Gastrocnemius medialis (tissue), 4 donors: Measurements from ENCODE around the gene ISG15. TPM values are rescaled to one million over a fixed set of nuclear protein-coding genes. Genes with fewer than 3 reads are reported as not detected.
"Not testable (repeated sequence)": the region's sequence is repeated elsewhere in the genome, so short reads cannot be mapped to it uniquely, and the experiment has no call there.

Experiments
- ATAC-seq, 2 donors: fragments of 150-250 bp; one replicate each; pipeline ENCODE4 v1.9.1; 2016
- DNase-seq, 2 donors: peaks; one replicate each; pipeline ENCODE4 v3.0.0-alpha.2; 2019
- H3K27ac ChIP-seq, 4 donors: fragments of 200-600 bp; sonication (generic); 1 replicate in 1 of 4; 2 replicates in 3 of 4; pipeline ENCODE4 v1.5.1; 2016 to 2018; ENCODE audit warnings: mild to moderate bottlenecking in 2 of 4, moderate library complexity in 1 of 4
- H3K27me3 ChIP-seq, 3 donors: fragments of 200-600 bp; sonication (generic) in 2 of 3; 1 replicate in 1 of 3; 2 replicates in 2 of 3; pipeline versions ENCODE4 v1.5.1 to v1.6.0; 2016 to 2019; ENCODE audit warnings: mild to moderate bottlenecking in 1 of 3, moderate library complexity in 1 of 3
- H3K36me3 ChIP-seq, 2 donors: fragments of 200-600 bp; sonication (generic) in 1 of 2; one replicate each; pipeline ENCODE4 v1.5.1; 2017 to 2018
- H3K4me1 ChIP-seq, 2 donors: fragments of 200-600 bp; sonication (generic) in 1 of 2; one replicate each; pipeline ENCODE4 v1.5.1; 2016 to 2017; ENCODE audit warnings: mild to moderate bottlenecking in 2 of 2
- H3K4me3 ChIP-seq, 4 donors: fragments of 200-600 bp; sonication (generic) in 3 of 4; 1 replicate in 1 of 4; 2 replicates in 3 of 4; pipeline ENCODE4 v1.5.1; 2016 to 2019; ENCODE audit warnings: mild to moderate bottlenecking in 2 of 4
- H3K9me3 ChIP-seq, 3 donors: fragments of 200-600 bp; sonication (generic) in 2 of 3; 1 replicate in 1 of 3; 2 replicates in 2 of 3; pipeline ENCODE4 v1.5.1; 2016 to 2019
- POLR2A ChIP-seq, 2 donors: fragments of 450-650 bp; IDR thresholded peaks; one replicate each; pipeline ENCODE4 v1.6.1; 2017; ENCODE audit warnings: antibody characterized with exemption in 2 of 2, mild to moderate bottlenecking in 2 of 2, moderate library complexity in 2 of 2
- in situ Hi-C, 4 donors: fragments of 200-750 bp; cut with MboI; loops; one replicate each; pipeline versions ENCODE4 v1.15.0 to v1.8.0; 2017; ENCODE audit warnings: low sequenced_read_pairs in 4 of 4
- intact Hi-C: fragments of 100-400 bp; cut with DNase I; formaldehyde crosslinking; loops from one replicate; pipeline ENCODE4 v1.15.1; 2023; ENCODE audit warnings: low total_unique reads
- total RNA-seq, 4 donors: library from RNA; depleted of rRNA; stranded (reverse); fragments of >200 nt; gene quantifications; one replicate each; pipeline versions ENCODE4 v1.1.0 to v1.2.3, GENCODE V29; 2016
- TF ChIP-seq, protein P1 (sequence below), 5 experiments: fragments of 450-650 bp in 3 of 5; fragments of 200-600 bp in 2 of 5; sonication (generic) in 2 of 5; IDR thresholded peaks in 4 of 5; conservative IDR thresholded peaks in 1 of 5; 1 replicate in 4 of 5; 2 replicates in 1 of 5; pipeline ENCODE4 v1.5.1; 2016 to 2019; ENCODE audit warnings: antibody characterized with exemption in 5 of 5, mild to moderate bottlenecking in 3 of 5, moderate library complexity in 3 of 5

The ISG15 gene
- total RNA-seq, 4 donors from 2014 or later = 4.3 to 37.6 (median 10.2) TPM

DNA sequence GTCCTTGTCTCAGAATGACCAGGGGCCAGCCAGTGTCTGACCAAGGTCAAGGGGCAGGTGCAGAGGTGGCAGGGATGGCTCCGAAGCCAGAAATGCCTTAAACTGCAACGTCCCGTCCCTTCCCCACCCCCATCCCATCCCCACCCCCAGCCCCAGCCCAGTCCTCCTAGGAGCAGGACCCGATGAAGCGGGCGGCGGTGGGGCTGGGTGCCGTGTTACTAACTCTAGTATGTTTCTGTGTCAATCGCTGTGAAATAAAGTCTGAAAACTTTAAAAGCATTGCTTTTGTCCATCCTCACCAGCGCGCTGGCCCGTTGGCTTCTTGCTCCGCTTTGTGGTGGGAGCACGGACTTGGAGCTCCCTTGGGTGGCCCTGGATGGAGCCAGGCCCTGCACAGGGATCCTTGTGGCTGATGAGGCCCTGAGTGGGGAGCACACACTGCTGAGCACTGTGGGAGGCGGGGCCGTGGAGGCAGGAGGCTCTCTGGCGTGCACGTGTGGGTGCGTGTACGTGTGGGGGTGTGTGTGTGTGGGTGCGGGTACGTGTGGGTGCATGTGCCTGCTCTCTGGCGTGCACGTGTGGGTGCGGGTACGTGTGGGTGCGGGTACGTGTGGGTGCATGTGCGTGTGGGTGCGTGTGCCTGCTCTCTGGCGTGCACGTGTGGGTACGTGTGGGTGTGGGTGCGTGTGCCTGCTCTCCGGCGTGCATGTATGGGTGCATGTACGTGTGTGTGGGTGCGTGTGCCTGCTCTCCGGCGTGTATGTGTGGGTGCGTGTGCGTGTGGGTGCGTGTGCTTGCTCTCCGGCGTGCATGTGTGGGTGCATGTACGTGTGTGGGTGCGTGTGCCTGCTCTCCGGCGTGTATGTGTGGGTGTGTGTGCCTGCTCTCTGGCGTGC, 42.8 kb downstream of the ISG15 start:
- in situ Hi-C loops (no loop called here), intact Hi-C loops (no loop called here)
- Histone ChIP-seq H3K27ac (no peak overlapping the region), H3K27me3 (peaks cover 25 to 28% (median 26%) of the 10 kb centered on the region in 3 donors), H3K4me3 (no peak overlapping the region), H3K36me3 (no peaks in the 10 kb centered on the region), H3K9me3 (no peaks in the 10 kb centered on the region), H3K4me1 (peaks cover 10 to 13% of the 10 kb centered on the region in 2 donors)
- no peak for ATAC-seq
- no peak for DNase-seq
- no peak for TF ChIP-seq POLR2A (IDR thresholded peaks at IDR 0.05)
- TF ChIP-seq, protein P1, sequence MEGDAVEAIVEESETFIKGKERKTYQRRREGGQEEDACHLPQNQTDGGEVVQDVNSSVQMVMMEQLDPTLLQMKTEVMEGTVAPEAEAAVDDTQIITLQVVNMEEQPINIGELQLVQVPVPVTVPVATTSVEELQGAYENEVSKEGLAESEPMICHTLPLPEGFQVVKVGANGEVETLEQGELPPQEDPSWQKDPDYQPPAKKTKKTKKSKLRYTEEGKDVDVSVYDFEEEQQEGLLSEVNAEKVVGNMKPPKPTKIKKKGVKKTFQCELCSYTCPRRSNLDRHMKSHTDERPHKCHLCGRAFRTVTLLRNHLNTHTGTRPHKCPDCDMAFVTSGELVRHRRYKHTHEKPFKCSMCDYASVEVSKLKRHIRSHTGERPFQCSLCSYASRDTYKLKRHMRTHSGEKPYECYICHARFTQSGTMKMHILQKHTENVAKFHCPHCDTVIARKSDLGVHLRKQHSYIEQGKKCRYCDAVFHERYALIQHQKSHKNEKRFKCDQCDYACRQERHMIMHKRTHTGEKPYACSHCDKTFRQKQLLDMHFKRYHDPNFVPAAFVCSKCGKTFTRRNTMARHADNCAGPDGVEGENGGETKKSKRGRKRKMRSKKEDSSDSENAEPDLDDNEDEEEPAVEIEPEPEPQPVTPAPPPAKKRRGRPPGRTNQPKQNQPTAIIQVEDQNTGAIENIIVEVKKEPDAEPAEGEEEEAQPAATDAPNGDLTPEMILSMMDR (IDR thresholded peaks at IDR 0.05 in 4 of 5, conservative IDR thresholded peaks at IDR 0.05 in 1 of 5) = no peak

DNA sequence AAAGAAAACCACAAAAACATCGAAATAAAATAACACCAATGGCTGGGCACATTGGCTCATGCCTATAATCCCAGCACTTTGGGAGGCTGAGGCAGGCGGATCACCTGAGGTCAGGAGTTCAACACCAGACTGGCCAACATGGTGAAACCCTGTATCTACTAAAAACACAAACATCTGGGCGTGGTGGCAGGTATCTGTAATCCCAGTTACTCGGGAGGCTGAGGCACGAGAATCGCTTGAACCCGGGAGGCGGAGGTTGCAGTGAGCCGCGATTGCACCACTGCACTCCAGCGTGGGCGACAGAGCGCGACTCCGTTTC, 44.4 kb downstream of the ISG15 start:
- DNase-seq, H3K9me3 ChIP-seq, H3K36me3 ChIP-seq, ATAC-seq, H3K27ac ChIP-seq, H3K4me3 ChIP-seq, in situ Hi-C loops: not testable (repeated sequence)
- intact Hi-C loops = loop anchor here (2.0 kb wide), 1 partner anchor 17 kb away; no protein-coding TSS in a partner anchor
- Histone ChIP-seq H3K27me3 (peaks cover 34 to 40% (median 39%) of the 10 kb centered on the region in 3 donors), H3K4me1 (peaks cover 10 to 13% of the 10 kb centered on the region in 2 donors)

DNA sequence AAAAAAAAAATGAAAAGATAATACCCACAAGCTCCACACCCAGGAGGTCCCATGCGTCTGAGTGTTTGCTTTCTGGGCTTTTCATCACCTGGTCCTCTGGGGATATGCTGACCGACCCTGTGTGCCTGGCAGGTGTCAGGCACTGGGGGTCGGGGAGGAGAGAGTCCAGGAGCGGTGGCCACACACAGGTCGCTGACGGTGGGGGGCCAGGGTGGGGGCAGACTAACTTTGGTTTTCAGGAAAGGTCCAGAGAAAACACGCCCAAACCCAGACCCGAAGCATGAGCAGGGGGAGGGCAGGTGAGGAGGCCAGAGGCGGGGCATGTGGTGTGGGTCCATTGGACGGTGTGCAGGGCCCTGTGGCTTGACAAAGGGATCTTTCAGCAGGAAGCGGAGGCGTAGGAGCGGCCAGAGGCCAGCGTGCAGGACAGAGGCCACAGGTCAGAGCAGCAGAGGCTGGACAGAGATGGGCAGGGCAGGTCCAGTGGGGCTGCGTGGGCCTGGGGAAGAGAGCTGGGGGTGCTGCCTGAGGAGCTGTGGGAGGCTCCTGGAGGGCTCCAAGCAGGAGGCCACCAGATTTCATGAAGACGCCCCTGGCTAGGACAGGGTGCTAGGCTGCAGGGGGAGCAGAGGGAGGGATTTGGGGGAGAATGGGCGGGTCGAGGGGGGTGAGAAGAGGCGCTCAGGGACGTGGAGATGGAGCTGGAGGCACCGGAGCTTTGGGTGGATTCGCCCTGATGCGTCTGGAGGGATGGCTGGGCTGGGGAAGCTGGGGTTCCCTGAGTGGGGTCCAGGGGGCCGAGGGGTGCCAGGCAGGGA, 45.0 kb downstream of the ISG15 start:
- TF ChIP-seq, protein P1 (IDR thresholded peaks at IDR 0.05 in 4 of 5, conservative IDR thresholded peaks at IDR 0.05 in 1 of 5) = no peak
- TF ChIP-seq POLR2A (IDR thresholded peaks at IDR 0.05) = no peak
- ATAC-seq (no peak), DNase-seq (no peak)
- no peak overlapping the region for H3K27ac ChIP-seq
- H3K4me1 ChIP-seq = peaks cover 10 to 13% of the 10 kb centered on the region in 2 donors
- H3K9me3 ChIP-seq = no peaks in the 10 kb centered on the region
- H3K27me3 ChIP-seq = peaks cover 38 to 46% (median 40%) of the 10 kb centered on the region in 3 donors
- peak overlapping the region in 1 of 4 donors; percentile 47 for H3K4me3 ChIP-seq
- intact Hi-C loops = loop anchor here (2.0 kb wide), 1 partner anchor 17 kb away; no protein-coding TSS in a partner anchor
- H3K36me3 ChIP-seq = no peaks in the 10 kb centered on the region
- in situ Hi-C loops = no loop called here

DNA sequence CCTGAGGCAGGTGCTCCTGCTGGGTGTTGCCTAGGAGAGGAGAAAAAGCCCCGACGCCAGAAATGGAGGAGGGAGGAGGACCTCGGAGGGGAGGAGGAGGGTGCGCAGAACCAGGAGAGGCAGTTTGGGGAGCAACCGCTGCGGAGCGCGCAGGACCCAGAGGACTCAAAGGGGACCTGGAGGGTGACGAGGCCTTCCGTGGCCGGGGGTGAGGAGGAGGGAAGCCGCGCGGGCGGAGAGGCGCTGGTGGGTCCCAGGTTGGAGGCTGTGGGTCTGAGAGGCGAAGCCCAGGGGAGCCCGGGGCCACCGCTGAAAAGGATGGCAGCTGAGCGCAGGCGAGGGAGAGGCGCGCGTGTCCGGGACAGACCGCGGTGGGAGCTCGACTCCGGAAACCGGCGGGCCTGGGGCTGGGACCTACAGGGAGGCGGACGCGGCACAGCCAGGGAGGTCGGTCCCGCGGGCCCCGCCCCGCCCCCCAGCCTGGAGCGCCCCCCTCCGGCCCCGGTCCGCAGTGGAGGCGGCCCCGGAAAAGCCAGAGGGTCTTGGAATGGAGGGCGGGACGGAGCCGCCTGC, 45.7 kb downstream of the ISG15 start:
- no peaks in the 10 kb centered on the region for H3K9me3 ChIP-seq
- H3K36me3 ChIP-seq = no peaks in the 10 kb centered on the region
- ATAC-seq = peak; percentile 57 to 62
- TF ChIP-seq, protein P1 (IDR thresholded peaks at IDR 0.05 in 4 of 5, conservative IDR thresholded peaks at IDR 0.05 in 1 of 5) = peak in 1 of 5 experiments; percentile 53
- no peak for TF ChIP-seq POLR2A (IDR thresholded peaks at IDR 0.05)
- in situ Hi-C loops = no loop called here
- peak overlapping the region; percentile 47 to 83 (median 64) for H3K4me3 ChIP-seq
- H3K27ac ChIP-seq = no peak overlapping the region
- peaks cover 42 to 50% (median 45%) of the 10 kb centered on the region in 3 donors for H3K27me3 ChIP-seq
- intact Hi-C loops = loop anchor here (2.0 kb wide), 1 partner anchor 18 kb away; no protein-coding TSS in a partner anchor
- DNase-seq = no peak
- H3K4me1 ChIP-seq = peaks cover 10 to 15% of the 10 kb centered on the region in 2 donors
